RWPE1 (cell line): ENCODE measurements around the gene PCDHB12.
"Not testable (repeated sequence)": the region's sequence is repeated elsewhere in the genome, so short reads cannot be mapped to it uniquely, and the experiment has no call there.

ENCODE experiments used
- CTCF ChIA-PET: fragments of 350-600 bp; sonication (Branson Sonifier 250); formaldehyde crosslinking; extraction: SDS; loops from one replicate; lab custom pipeline; 2021; lab: Yijun Ruan, JAX
- POLR2A ChIA-PET: fragments of 400-600 bp; formaldehyde crosslinking; extraction: SDS; loops from one replicate; lab custom pipeline; 2020; ENCODE audit warnings: antibody characterized with exemption; ENCODE audit not compliant: low non-redundant PET; lab: Yijun Ruan, JAX
- DNase-seq: peaks from one replicate; pipeline ENCODE4 v3.0.0; 2012; ENCODE audit warnings: low spot score
- H3K27ac ChIP-seq: fragments of 450-650 bp; 2 replicates; pipeline ENCODE4 v1.5.1; 2017
- TF ChIP-seq, protein P1 (sequence below): fragments of 450-650 bp; conservative IDR thresholded peaks from 2 replicates; pipeline ENCODE4 v1.5.1; 2017; ENCODE audit warnings: low read depth, mild to moderate bottlenecking

PCDHB12 gene

DNA sequence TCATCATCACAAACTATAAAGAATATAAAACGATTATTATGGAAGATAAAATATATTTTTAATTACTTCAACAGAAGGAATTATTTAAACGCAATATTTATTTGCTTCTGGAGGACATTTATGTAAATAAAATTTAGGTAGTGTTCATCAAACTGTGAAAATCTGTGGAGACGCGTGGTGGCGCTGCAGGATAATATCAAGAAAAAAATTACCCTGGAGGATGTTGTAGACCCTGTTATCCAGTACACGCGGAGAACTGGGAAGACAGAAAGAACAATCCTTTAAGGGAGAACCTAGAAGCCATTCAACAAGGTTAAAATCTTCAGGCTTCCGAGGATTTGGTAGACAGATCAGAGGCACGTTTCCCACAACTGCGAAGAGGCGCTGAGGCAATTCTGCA is at the start of gene PCDHB12:
PCDHB12 (plus strand) TSS at position 242 of the 400 bp plus-strand sequence. CDS start 189 bp downstream, outside the sequence.
- POLR2A ChIA-PET = no interaction called here
- H3K27ac ChIP-seq = no peak within 1 kb of the TSS
- CTCF ChIA-PET = interaction anchor here (0.6 to 1.4 kb wide), 4 partner anchors 8 to 666 kb away, joined by 3 to 4 read pairs (median 3); partner anchors contain the start of gene PCDHB2
- TF ChIP-seq, protein P1, sequence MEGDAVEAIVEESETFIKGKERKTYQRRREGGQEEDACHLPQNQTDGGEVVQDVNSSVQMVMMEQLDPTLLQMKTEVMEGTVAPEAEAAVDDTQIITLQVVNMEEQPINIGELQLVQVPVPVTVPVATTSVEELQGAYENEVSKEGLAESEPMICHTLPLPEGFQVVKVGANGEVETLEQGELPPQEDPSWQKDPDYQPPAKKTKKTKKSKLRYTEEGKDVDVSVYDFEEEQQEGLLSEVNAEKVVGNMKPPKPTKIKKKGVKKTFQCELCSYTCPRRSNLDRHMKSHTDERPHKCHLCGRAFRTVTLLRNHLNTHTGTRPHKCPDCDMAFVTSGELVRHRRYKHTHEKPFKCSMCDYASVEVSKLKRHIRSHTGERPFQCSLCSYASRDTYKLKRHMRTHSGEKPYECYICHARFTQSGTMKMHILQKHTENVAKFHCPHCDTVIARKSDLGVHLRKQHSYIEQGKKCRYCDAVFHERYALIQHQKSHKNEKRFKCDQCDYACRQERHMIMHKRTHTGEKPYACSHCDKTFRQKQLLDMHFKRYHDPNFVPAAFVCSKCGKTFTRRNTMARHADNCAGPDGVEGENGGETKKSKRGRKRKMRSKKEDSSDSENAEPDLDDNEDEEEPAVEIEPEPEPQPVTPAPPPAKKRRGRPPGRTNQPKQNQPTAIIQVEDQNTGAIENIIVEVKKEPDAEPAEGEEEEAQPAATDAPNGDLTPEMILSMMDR = no peak
- DNase-seq = no peak

DNA sequence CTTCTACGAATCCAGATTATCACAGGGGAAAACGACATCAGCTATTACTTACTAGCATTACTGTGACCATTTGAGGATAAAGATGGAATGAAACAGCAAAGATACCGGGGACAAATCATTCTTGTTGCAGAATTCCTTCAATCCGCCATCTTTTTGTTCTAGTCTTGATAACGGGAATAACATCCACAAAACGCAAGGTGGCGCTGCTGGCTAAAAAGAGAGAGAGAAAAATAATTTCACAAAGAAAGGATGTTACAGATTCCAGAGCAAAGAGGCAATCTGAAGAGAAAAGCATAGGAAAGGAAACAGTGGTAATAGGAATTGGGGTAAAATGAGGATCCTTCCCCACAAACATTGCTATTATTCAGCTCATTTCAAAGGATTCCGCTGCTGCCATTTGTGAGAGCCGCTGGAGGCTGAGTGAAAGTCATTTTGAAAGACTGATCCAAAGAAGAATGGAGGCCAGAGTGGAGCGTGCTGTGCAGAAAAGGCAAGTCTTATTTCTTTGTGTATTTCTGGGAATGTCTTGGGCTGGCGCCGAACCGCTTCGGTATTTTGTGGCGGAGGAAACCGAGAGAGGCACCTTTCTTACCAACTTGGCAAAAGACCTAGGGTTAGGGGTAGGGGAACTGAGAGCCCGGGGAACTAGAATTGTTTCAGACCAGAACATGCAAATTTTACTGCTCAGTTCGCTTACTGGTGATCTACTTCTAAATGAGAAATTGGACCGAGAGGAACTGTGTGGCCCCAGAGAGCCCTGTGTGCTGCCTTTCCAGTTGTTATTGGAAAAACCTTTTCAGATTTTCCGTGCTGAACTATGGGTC is 35.9 kb upstream of the PCDHB12 start, which contains the start of gene PCDHB7:
PCDHB7 (plus strand) TSS at position 264 of the 824 bp plus-strand sequence; CDS start at position 456, 192 bp downstream.
- DNase-seq = no peak
- TF ChIP-seq, protein P1 = peak; percentile 78
- POLR2A ChIA-PET = no interaction called here

DNA sequence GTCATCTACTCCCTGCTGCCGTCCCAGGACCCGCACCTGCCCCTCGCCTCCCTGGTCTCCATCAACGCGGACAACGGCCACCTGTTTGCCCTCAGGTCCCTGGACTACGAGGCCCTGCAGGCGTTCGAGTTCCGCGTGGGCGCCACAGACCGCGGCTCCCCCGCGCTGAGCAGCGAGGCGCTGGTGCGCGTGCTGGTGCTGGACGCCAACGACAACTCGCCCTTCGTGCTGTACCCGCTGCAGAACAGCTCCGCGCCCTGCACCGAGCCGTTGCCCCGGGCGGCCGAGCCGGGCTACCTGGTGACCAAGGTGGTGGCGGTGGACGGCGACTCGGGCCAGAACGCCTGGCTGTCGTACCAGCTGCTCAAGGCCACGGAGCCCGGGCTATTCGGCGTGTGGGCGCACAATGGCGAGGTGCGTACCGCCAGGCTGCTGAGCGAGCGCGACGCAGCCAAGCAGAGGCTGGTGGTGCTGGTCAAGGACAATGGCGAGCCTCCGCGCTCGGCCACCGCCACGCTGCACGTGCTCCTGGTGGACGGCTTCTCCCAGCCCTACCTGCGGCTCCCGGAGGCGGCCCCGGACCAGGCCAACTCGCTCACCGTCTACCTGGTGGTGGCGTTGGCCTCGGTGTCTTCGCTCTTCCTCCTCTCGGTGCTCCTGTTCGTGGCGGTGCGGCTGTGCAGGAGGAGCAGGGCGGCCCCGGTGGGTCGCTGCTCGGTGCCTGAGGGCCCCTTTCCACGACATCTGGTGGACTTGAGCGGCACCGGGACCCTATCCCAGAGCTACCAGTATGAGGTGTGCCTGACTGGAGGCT is 34.0 kb upstream of the PCDHB12 start:
- CTCF ChIA-PET, H3K27ac ChIP-seq, DNase-seq, POLR2A ChIA-PET: not testable (repeated sequence)

More for the DNA sequence above, 35.9 kb upstream of the PCDHB12 start, which contains the start of gene PCDHB7:
- no peak within 1 kb of the TSS for H3K27ac ChIP-seq
- CTCF ChIA-PET = interaction anchor here (0.7 to 0.8 kb wide), 2 partner anchors 41 to 218 kb away, joined by 3 to 4 read pairs; no protein-coding TSS in a partner anchor

DNA sequence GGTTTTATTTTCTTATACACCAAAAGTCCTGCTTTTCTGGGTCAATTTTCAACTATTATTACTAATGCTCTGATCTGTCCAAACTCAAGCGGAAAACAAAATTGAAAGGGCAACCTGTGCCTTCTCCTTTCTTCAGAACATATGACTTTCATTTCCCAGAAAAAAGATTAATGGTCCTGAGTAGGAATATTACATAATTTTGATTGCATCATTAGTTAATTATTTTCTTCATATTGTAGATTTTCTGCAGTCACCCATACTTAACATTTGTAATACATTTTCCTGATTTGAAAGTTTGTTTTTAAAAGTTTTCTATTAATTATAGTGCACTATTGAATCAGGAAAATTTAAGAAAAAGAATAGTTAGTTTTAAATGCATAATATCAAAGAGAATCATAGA is 32.6 kb upstream of the PCDHB12 start:
- DNase-seq = no peak
- TF ChIP-seq, protein P1 = no peak
- ChIA-PET POLR2A (no interaction called here), CTCF (no interaction called here)
- no peak overlapping the region for H3K27ac ChIP-seq

DNA sequence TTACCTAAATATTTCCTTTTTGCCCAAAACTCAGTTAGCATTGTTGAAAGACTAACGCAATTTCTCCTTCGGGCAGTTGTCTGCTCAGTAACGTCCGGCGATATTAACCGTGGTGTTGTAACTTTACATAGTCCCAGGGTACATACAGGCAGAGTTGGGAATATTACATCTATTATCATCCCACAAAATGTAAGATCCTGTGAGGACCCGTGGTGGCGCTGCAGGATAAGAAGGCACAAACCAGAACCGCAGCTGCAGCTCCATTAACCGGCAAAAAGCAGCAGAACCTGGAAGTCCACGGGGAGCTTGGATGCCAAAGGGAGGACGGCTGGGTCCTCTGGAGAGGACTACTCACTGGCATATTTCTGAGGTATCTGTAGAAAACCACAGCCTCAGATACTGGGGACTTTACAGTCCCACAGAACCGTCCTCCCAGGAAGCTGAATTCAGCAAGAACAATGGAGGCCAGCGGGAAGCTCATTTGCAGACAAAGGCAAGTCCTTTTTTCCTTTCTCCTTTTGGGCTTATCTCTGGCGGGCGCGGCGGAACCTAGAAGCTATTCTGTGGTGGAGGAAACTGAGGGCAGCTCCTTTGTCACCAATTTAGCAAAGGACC is 30.8 kb upstream of the PCDHB12 start, which contains the start of gene PCDHB8:
PCDHB8 (plus strand) TSS at position 214 of the 615 bp plus-strand sequence; CDS start at position 459, 245 bp downstream.
- DNase-seq, H3K27ac ChIP-seq, CTCF ChIA-PET, POLR2A ChIA-PET: not testable (repeated sequence)

DNA sequence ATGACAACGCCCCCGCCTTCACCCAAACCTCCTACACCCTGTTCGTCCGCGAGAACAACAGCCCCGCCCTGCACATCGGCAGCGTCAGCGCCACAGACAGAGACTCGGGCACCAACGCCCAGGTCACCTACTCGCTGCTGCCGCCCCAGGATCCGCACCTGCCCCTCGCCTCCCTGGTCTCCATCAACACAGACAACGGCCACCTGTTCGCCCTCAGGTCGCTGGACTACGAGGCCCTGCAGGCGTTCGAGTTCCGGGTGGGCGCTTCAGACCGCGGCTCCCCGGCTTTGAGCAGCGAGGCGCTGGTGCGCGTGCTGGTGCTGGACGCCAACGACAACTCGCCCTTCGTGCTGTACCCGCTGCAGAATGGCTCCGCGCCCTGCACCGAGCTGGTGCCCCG is 29.1 kb upstream of the PCDHB12 start:
- DNase-seq, H3K27ac ChIP-seq, CTCF ChIA-PET, POLR2A ChIA-PET: not testable (repeated sequence)

DNA sequence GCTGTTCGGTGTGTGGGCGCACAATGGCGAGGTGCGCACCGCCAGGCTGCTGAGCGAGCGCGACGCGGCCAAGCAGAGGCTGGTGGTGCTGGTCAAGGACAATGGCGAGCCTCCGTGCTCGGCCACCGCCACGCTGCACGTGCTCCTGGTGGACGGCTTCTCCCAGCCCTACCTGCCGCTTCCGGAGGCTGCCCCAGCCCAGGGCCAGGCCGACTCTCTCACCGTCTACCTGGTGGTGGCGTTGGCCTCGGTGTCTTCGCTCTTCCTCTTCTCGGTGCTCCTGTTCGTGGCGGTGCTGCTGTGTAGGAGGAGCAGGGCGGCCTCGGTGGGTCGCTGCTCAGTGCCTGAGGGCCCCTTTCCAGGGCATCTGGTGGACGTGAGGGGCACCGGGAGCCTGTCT is 28.6 kb upstream of the PCDHB12 start:
- POLR2A ChIA-PET, CTCF ChIA-PET, H3K27ac ChIP-seq: not testable (repeated sequence)

DNA sequence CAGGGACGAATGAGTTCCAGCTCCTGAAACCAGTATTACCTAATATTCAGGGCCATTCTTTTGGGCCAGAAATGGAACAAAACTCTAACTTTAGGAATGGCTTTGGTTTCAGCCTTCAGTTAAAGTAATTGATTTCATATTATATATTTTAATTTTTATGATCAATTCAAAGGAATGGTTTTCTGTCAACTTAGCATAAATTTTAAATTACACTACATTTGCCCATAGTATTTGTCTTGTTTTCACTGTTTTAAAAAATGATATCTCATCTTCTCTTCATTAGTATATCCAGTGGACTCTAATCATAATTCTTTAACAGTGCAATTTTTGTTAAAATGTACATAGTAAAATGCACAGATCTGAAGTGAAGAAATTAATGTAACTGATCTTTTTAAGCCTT is 28.2 kb upstream of the PCDHB12 start:
- POLR2A ChIA-PET = no interaction called here
- TF ChIP-seq, protein P1 = no peak
- H3K27ac ChIP-seq = no peak overlapping the region
- DNase-seq = no peak
- CTCF ChIA-PET = interaction anchor here (0.5 kb wide), 1 partner anchor 65 kb away, joined by 3 read pairs; no protein-coding TSS in a partner anchor

More for the DNA sequence above, 28.6 kb upstream of the PCDHB12 start:
- not testable (repeated sequence) for DNase-seq
